WTC11 (cell line): ENCODE data around the gene NCBP3. TPM values are rescaled to one million over a fixed set of nuclear protein-coding genes. Genes with fewer than 3 reads are reported as not detected.

ENCODE experiments used
- ATAC-seq: fragments of 200-7000 bp; cut with Tn5 transposase; 2 replicates; pipeline ENCODE4 v1.10.0; 2021; ENCODE audit warnings: mild to moderate bottlenecking, moderate library complexity
- CTCF ChIA-PET: fragments of 300-600 bp; sonication (Branson Sonifier 250); formaldehyde crosslinking; loops from one replicate; lab custom pipeline; 2021; ENCODE audit warnings: antibody characterized with exemption; lab: Charles Lee
- POLR2A ChIA-PET: fragments of 350-600 bp; sonication (Branson Sonifier 250); formaldehyde crosslinking; loops from one replicate; lab custom pipeline; 2021; ENCODE audit warnings: antibody characterized with exemption; lab: Charles Lee
- DNase-seq: peaks from one replicate; pipeline ENCODE4 v3.0.0; 2021; ENCODE audit warnings: low spot score
- H3K27ac Mint-ChIP-seq: 2 replicates; pipeline ENCODE4 v1.8.0; 2021; ENCODE audit warnings: mixed read lengths
- H3K27me3 Mint-ChIP-seq: 2 replicates; pipeline ENCODE4 v1.8.0; 2021; ENCODE audit warnings: low read depth, mild to moderate bottlenecking, moderate library complexity, mixed read lengths
- H3K36me3 Mint-ChIP-seq: 2 replicates; pipeline ENCODE4 v1.8.0; 2021; ENCODE audit warnings: mixed read lengths
- H3K4me1 Mint-ChIP-seq: 2 replicates; pipeline ENCODE4 v1.8.0; 2022; ENCODE audit warnings: mixed read lengths
- H3K4me3 Mint-ChIP-seq: 2 replicates; pipeline ENCODE4 v1.8.0; 2021; ENCODE audit warnings: mild to moderate bottlenecking, moderate library complexity, mixed read lengths
- H3K9me3 Mint-ChIP-seq: 2 replicates; pipeline ENCODE4 v1.8.0; 2021; ENCODE audit warnings: mixed read lengths
- ELF4 ChIP-seq: sonication (generic); formaldehyde crosslinking; IDR thresholded peaks from 2 replicates; pipeline ENCODE4 v1.8.1; 2022; ENCODE audit warnings: low read depth, mild to moderate bottlenecking, moderate library complexity, missing genetic modification reagents
- FOXJ3 ChIP-seq: sonication (generic); formaldehyde crosslinking; IDR thresholded peaks from 2 replicates; pipeline ENCODE4 v1.9.0; 2021; ENCODE audit warnings: missing genetic modification reagents, mild to moderate bottlenecking, borderline replicate concordance
- IRF2 ChIP-seq: sonication (generic); formaldehyde crosslinking; IDR thresholded peaks from 2 replicates; pipeline ENCODE4 v1.8.0; 2022; ENCODE audit warnings: low read depth, missing genetic modification reagents, borderline replicate concordance
- JUN ChIP-seq: sonication (generic); formaldehyde crosslinking; IDR thresholded peaks from 2 replicates; pipeline ENCODE4 v1.8.0; 2023; ENCODE audit warnings: mild to moderate bottlenecking, missing genetic modification reagents
- MXD4 ChIP-seq: fragments of 250-450 bp; sonication (Bioruptor Pico); IDR thresholded peaks from 2 replicates; pipeline ENCODE4 v1.8.0; 2021; ENCODE audit warnings: mild to moderate bottlenecking, moderate library complexity, borderline replicate concordance
- NR1H2 ChIP-seq: sonication (generic); formaldehyde crosslinking; IDR thresholded peaks from 2 replicates; pipeline ENCODE4 v1.9.0; 2021; ENCODE audit warnings: mild to moderate bottlenecking, moderate library complexity, missing genetic modification reagents
- PRRX2 ChIP-seq: fragments of 250-450 bp; sonication (Bioruptor Pico); IDR thresholded peaks from 2 replicates; pipeline ENCODE4 v1.8.0; 2021; ENCODE audit warnings: mild to moderate bottlenecking
- SMAD3 ChIP-seq: sonication (generic); formaldehyde crosslinking; IDR thresholded peaks from 2 replicates; pipeline ENCODE4 v1.8.0; 2022; ENCODE audit warnings: missing genetic modification reagents, mild to moderate bottlenecking, borderline replicate concordance
- SOX15 ChIP-seq: fragments of 250-450 bp; sonication (Bioruptor Pico); IDR thresholded peaks from 2 replicates; pipeline ENCODE4 v1.9.0; 2021; ENCODE audit warnings: mild to moderate bottlenecking
- ZNF317 ChIP-seq: sonication (generic); formaldehyde crosslinking; IDR thresholded peaks from 2 replicates; pipeline ENCODE4 v1.8.1; 2023; ENCODE audit warnings: low read depth, mild to moderate bottlenecking, moderate library complexity, missing genetic modification reagents, borderline replicate concordance
- ZNF671 ChIP-seq: fragments of 250-450 bp; sonication (Bioruptor Pico); IDR thresholded peaks from 2 replicates; pipeline ENCODE4 v1.8.0; 2021; ENCODE audit warnings: mild to moderate bottlenecking
- total RNA-seq: library from RNA; stranded (reverse); gene quantifications from 3 replicates; pipeline ENCODE4 v1.2.3, GENCODE V29; 2021
- TF ChIP-seq, protein P1 (sequence below): fragments of 250-450 bp; sonication (Bioruptor Pico); IDR thresholded peaks from 2 replicates; pipeline ENCODE4 v1.8.0; 2021; ENCODE audit warnings: mild to moderate bottlenecking
- TF ChIP-seq, protein P2 (sequence below): sonication (generic); formaldehyde crosslinking; IDR thresholded peaks from 2 replicates; pipeline ENCODE4 v1.8.1; 2023; ENCODE audit warnings: mild to moderate bottlenecking, missing genetic modification reagents
- TF ChIP-seq, protein P3 (sequence below): sonication (generic); formaldehyde crosslinking; IDR thresholded peaks from 2 replicates; pipeline ENCODE4 v1.8.1; 2022; ENCODE audit warnings: mild to moderate bottlenecking, missing genetic modification reagents, moderate library complexity, borderline replicate concordance
- TF ChIP-seq, protein P4 (sequence below): sonication (generic); formaldehyde crosslinking; IDR thresholded peaks from 2 replicates; pipeline ENCODE4 v1.8.0; 2022; ENCODE audit warnings: mild to moderate bottlenecking, missing genetic modification reagents

NCBP3 gene
- total RNA-seq, 1 experiment from 2014 or later = 48.7 TPM

DNA sequence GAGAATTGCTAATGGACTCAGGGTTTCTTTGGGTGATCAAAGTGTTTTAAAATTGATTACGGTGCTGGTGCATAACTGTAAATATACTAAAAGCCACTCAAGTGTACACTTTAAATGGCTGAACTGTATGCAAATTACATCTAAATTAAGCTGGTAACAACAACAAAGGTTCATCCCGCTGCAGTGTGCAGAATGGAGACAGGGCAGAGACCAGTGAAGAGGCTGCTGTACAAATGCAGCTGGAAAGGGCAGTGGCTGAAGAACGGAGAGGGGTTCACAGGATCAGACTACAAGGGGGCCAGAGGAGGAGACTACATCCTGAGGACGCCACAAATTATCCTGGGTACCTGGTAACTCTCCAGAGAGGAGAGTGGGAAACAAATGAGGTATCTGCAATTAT, 36.0 kb downstream of the NCBP3 start:
- Mint-ChIP-seq H3K4me1 (no peaks in the 10 kb centered on the region), H3K4me3 (no peak overlapping the region), H3K27ac (no peak overlapping the region), H3K9me3 (no peaks in the 10 kb centered on the region), H3K36me3 (peaks cover 57% of the 10 kb centered on the region), H3K27me3 (no peaks in the 10 kb centered on the region; the same call in 1 of the 2 replicates)
- POLR2A ChIA-PET = no interaction called here
- no peak for ATAC-seq
- TF ChIP-seq, protein P1, sequence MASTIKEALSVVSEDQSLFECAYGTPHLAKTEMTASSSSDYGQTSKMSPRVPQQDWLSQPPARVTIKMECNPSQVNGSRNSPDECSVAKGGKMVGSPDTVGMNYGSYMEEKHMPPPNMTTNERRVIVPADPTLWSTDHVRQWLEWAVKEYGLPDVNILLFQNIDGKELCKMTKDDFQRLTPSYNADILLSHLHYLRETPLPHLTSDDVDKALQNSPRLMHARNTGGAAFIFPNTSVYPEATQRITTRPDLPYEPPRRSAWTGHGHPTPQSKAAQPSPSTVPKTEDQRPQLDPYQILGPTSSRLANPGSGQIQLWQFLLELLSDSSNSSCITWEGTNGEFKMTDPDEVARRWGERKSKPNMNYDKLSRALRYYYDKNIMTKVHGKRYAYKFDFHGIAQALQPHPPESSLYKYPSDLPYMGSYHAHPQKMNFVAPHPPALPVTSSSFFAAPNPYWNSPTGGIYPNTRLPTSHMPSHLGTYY (CRISPR knock-in tag) = no peak
- TF ChIP-seq, protein P2, sequence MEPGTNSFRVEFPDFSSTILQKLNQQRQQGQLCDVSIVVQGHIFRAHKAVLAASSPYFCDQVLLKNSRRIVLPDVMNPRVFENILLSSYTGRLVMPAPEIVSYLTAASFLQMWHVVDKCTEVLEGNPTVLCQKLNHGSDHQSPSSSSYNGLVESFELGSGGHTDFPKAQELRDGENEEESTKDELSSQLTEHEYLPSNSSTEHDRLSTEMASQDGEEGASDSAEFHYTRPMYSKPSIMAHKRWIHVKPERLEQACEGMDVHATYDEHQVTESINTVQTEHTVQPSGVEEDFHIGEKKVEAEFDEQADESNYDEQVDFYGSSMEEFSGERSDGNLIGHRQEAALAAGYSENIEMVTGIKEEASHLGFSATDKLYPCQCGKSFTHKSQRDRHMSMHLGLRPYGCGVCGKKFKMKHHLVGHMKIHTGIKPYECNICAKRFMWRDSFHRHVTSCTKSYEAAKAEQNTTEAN (CRISPR knock-in tag) = no peak
- TF ChIP-seq JUN (no peak), ZNF317 (CRISPR knock-in tag) (no peak)
- CTCF ChIA-PET = interaction anchor here (1.2 to 3.4 kb wide), 2 partner anchors 18 to 72 kb away, joined by 3 to 35 read pairs; no protein-coding TSS in a partner anchor
- DNase-seq = no peak

DNA sequence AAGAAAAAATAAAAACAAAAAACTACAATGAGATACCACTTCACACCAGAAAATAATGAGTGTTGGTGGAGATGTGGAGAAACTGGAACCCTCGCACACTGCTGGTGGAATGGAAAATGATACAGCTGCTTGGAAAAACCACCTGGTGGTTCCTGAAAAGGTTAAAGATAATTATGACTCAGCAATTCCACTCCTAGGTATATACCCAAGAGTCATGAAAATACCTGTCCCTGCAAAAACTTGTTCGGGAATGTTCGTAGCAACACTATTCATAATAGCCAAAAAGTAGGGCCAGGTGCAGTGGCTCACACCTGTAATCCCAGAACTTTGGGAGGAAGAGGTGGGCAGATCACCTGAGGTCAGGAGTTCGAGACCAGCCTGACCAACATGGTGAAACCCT, 36.9 kb downstream of the NCBP3 start:
- no peak overlapping the region for H3K4me3 Mint-ChIP-seq
- no peaks in the 10 kb centered on the region for H3K9me3 Mint-ChIP-seq
- ATAC-seq (no peak), DNase-seq (no peak)
- ChIA-PET CTCF (interaction anchor here (3.9 kb wide), 1 partner anchor 71 kb away, joined by 34 read pairs; no protein-coding TSS in a partner anchor), POLR2A (no interaction called here)
- no peaks in the 10 kb centered on the region for H3K4me1 Mint-ChIP-seq
- H3K27me3 Mint-ChIP-seq = no peaks in the 10 kb centered on the region; the same call in 1 of the 2 replicates
- no peak overlapping the region for H3K27ac Mint-ChIP-seq
- H3K36me3 Mint-ChIP-seq = peaks cover 50% of the 10 kb centered on the region
- TF ChIP-seq NR1H2 (CRISPR knock-in tag) = no peak
- TF ChIP-seq, all 79 proteins: peak for 0

DNA sequence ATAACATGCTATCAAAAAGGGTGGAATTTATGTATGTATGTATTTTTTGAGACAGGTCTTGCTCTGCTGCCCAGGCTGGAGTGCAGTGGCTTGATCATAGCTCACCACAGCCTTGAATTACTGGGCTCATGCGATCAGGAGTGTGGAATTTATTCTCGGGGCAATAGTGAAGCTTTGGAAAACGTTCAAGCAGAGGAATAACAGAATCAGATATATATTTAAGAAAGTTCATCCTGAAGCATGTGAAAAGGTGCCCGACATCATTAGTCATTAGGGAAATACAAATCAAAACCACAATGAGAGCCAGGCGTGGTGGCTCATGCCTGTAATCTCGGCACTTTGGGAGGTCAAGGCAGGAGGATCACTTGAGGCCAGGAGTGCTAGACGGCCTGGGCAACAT, 37.3 kb downstream of the NCBP3 start:
- H3K27me3 Mint-ChIP-seq = no peaks in the 10 kb centered on the region; the same call in 1 of the 2 replicates
- H3K4me3 Mint-ChIP-seq = no peak overlapping the region
- POLR2A ChIA-PET = no interaction called here
- H3K36me3 Mint-ChIP-seq = peaks cover 51% of the 10 kb centered on the region
- CTCF ChIA-PET = interaction anchor here (3.9 kb wide), 1 partner anchor 71 kb away, joined by 34 read pairs; no protein-coding TSS in a partner anchor
- TF ChIP-seq IRF2 (CRISPR knock-in tag) (no peak), PRRX2 (CRISPR knock-in tag) (no peak), SOX15 (CRISPR knock-in tag) (no peak), ZNF671 (no peak)
- TF ChIP-seq, protein P3, sequence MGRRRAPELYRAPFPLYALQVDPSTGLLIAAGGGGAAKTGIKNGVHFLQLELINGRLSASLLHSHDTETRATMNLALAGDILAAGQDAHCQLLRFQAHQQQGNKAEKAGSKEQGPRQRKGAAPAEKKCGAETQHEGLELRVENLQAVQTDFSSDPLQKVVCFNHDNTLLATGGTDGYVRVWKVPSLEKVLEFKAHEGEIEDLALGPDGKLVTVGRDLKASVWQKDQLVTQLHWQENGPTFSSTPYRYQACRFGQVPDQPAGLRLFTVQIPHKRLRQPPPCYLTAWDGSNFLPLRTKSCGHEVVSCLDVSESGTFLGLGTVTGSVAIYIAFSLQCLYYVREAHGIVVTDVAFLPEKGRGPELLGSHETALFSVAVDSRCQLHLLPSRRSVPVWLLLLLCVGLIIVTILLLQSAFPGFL (CRISPR knock-in tag) = no peak
- TF ChIP-seq, all 79 proteins: peak for 0
- Mint-ChIP-seq H3K4me1 (no peaks in the 10 kb centered on the region), H3K27ac (peak overlapping the region; percentile 75), H3K9me3 (no peaks in the 10 kb centered on the region)
- ATAC-seq (no peak), DNase-seq (no peak)

DNA sequence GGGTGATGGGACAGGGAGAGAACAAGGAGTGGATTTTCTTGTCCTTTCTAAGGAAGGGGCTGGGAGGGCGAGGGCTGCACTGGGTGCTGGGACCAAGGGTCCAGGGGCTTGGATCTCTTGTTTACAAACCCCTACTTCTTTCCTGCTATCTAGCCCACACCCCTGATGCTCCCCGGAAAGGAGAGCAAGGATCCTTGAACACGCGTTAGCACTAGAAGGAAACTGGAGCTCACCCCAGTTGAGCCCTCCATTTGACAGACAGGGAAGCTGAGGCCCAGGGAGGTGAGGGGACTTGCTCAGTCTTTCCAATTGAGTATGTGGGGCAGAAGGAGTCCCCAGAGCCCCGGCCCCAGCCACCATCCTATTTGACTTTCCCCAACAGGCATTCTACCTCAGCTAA, 40.5 kb downstream of the NCBP3 start:
- Mint-ChIP-seq H3K4me3 (no peak overlapping the region), H3K36me3 (peaks cover 29% of the 10 kb centered on the region), H3K27me3 (no peaks in the 10 kb centered on the region; the same call in 1 of the 2 replicates), H3K4me1 (no peaks in the 10 kb centered on the region), H3K9me3 (no peaks in the 10 kb centered on the region), H3K27ac (no peak overlapping the region)
- POLR2A ChIA-PET = no interaction called here
- ATAC-seq (no peak), DNase-seq (no peak)
- CTCF ChIA-PET = interaction anchor here (3.9 kb wide), 1 partner anchor 68 kb away, joined by 34 read pairs; no protein-coding TSS in a partner anchor
- no peak for TF ChIP-seq MXD4 (CRISPR knock-in tag)
- no peak for TF ChIP-seq ELF4 (CRISPR knock-in tag)
- TF ChIP-seq, protein P3 (CRISPR knock-in tag) = no peak
- TF ChIP-seq FOXJ3 (CRISPR knock-in tag) = no peak
- no peak for TF ChIP-seq SMAD3 (CRISPR knock-in tag)
- TF ChIP-seq, protein P4, sequence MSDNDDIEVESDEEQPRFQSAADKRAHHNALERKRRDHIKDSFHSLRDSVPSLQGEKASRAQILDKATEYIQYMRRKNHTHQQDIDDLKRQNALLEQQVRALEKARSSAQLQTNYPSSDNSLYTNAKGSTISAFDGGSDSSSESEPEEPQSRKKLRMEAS = no peak
- TF ChIP-seq, all 79 proteins: peak for 0
